Activated B cell treated with CpG ODN at 0.5 μM for 24 hours (primary cell): Measurements from ENCODE around the gene ANKRD55. TPM values are rescaled to one million over a fixed set of nuclear protein-coding genes. Genes with fewer than 3 reads are reported as not detected.

ENCODE experiments used
- ATAC-seq: fragments of 200-7000 bp; cut with Tn5 transposase; one replicate; pipeline ENCODE4 v1.10.0; 2021; ENCODE audit warnings: low read depth, mild to moderate bottlenecking, moderate library complexity
- CTCF ChIA-PET: fragments of 350-600 bp; sonication (Branson Sonifier 250); formaldehyde crosslinking; loops from one replicate; lab custom pipeline; 2021; ENCODE audit warnings: antibody characterized with exemption; lab: Charles Lee
- POLR2A ChIA-PET: fragments of 350-600 bp; sonication (Branson Sonifier 250); formaldehyde crosslinking; loops from one replicate; lab custom pipeline; 2021; ENCODE audit warnings: antibody characterized with exemption; lab: Charles Lee
- DNase-seq: peaks from one replicate; pipeline ENCODE4 v3.0.0; 2022
- H3K27ac Mint-ChIP-seq: one replicate; pipeline ENCODE4 v1.8.0; 2020; ENCODE audit warnings: mixed read lengths
- H3K27me3 Mint-ChIP-seq: one replicate; pipeline ENCODE4 v1.8.0; 2021; ENCODE audit warnings: mixed read lengths
- H3K36me3 Mint-ChIP-seq: one replicate; pipeline ENCODE4 v1.8.0; 2021; ENCODE audit warnings: low read depth, mixed read lengths
- H3K4me1 Mint-ChIP-seq: one replicate; pipeline ENCODE4 v1.8.0; 2021; ENCODE audit warnings: mixed read lengths
- H3K4me3 Mint-ChIP-seq: one replicate; pipeline ENCODE4 v1.8.0; 2020; ENCODE audit warnings: mild to moderate bottlenecking, mixed read lengths
- H3K9me3 Mint-ChIP-seq: one replicate; pipeline ENCODE4 v1.8.0; 2020; ENCODE audit warnings: mixed read lengths
- CTCF ChIP-seq: fragments of 200-600 bp; IDR thresholded peaks from one replicate; pipeline ENCODE4 v1.8.0; 2022; ENCODE audit warnings: antibody characterized with exemption, mild to moderate bottlenecking
- intact Hi-C: fragments of 100-400 bp; cut with micrococcal nuclease; formaldehyde crosslinking; loops from one replicate; pipeline ENCODE4 v1.15.1; 2024
- total RNA-seq: library from RNA; stranded (reverse); gene quantifications from 2 replicates; pipeline ENCODE4 v1.2.3, GENCODE V29; 2022

The ANKRD55 gene
- total RNA-seq, 1 donor from 2014 or later, result not detected

DNA sequence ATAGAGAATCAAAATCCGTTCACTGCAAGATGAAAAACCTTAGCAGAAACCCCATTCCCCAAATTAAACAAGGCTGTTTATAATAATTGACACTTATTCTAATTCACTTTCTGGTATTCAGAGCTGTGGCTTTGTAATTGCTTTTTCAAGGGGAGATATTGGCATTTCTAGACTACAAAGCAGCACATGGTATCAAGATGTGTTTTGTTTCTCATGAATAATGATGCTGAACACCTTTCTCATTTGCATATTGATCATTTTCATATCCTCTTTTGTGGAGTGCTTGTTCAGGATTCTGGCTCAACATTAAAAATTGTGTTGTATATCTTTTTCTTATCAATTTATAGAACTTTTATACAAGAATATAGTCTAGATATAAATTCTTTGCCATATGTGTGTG lies 22.4 kb upstream of the ANKRD55 start:
- H3K27ac Mint-ChIP-seq, result no peak overlapping the region
- ChIA-PET CTCF (no interaction called here), POLR2A (no interaction called here)
- ATAC-seq (no peak), DNase-seq (no peak)
- H3K9me3 Mint-ChIP-seq, result no peaks in the 10 kb centered on the region
- intact Hi-C loops, result no loop called here
- no peak overlapping the region for H3K4me3 Mint-ChIP-seq
- TF ChIP-seq CTCF, result no peak
- H3K27me3 Mint-ChIP-seq, result no peaks in the 10 kb centered on the region
- no peaks in the 10 kb centered on the region for H3K36me3 Mint-ChIP-seq
- H3K4me1 Mint-ChIP-seq, result no peaks in the 10 kb centered on the region

- CTCF ChIA-PET, result interaction anchor here (1.2 kb wide), 1 partner anchor 646 kb away, joined by 3 read pairs; no protein-coding TSS in a partner anchor
- H3K27ac Mint-ChIP-seq, result no peak overlapping the region
- H3K36me3 Mint-ChIP-seq, result no peaks in the 10 kb centered on the region
- no peak for DNase-seq
- H3K27me3 Mint-ChIP-seq, result no peaks in the 10 kb centered on the region
- no peak for TF ChIP-seq CTCF
- POLR2A ChIA-PET, result no interaction called here
- peaks cover under 1% of the 10 kb centered on the region for H3K9me3 Mint-ChIP-seq
- H3K4me1 Mint-ChIP-seq, result no peaks in the 10 kb centered on the region
- intact Hi-C loops, result no loop called here
- ATAC-seq, result no peak
- no peak overlapping the region for H3K4me3 Mint-ChIP-seq
These were observed 20.8 kb upstream of the ANKRD55 start for GRCh38 chr5:56253924-56254323.

DNA sequence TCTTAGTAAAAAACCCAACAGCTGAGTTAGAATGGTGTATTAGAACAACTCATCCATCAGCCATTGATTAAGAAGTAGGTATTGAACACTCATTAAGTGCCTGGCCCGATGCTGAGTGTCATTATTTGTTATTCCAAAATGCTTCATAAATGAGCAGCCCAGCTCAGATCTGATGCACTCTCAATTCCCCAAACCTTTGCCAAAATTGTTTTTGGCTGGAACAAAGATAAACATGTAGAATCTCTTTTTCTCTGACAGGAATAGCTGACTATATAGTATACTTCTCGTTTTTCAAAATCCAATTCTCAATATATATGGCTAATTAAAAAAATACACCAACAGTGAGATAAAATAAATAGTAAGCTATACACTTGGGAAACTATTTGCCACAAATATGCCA lies 20.0 kb upstream of the ANKRD55 start:
- POLR2A ChIA-PET, result no interaction called here

GRCh38 chr5:56251918-56252553 lies 18.9 kb upstream of the ANKRD55 start:
- H3K27me3 Mint-ChIP-seq, result peaks cover 5% of the 10 kb centered on the region
- H3K27ac Mint-ChIP-seq, result no peak overlapping the region
- H3K36me3 Mint-ChIP-seq, result no peaks in the 10 kb centered on the region
- H3K4me1 Mint-ChIP-seq, result no peaks in the 10 kb centered on the region
- TF ChIP-seq CTCF, result no peak
- no peak for DNase-seq
- intact Hi-C loops, result no loop called here
- CTCF ChIA-PET, result no interaction called here
- POLR2A ChIA-PET, result no interaction called here
- H3K4me3 Mint-ChIP-seq, result no peak overlapping the region
- H3K9me3 Mint-ChIP-seq, result peaks cover 2% of the 10 kb centered on the region
- ATAC-seq, result no peak

More for the DNA sequence above, 20.0 kb upstream of the ANKRD55 start:
- no peak overlapping the region for H3K27ac Mint-ChIP-seq
- no peaks in the 10 kb centered on the region for H3K27me3 Mint-ChIP-seq
- no peak for TF ChIP-seq CTCF
- H3K4me3 Mint-ChIP-seq, result no peak overlapping the region
- H3K36me3 Mint-ChIP-seq, result no peaks in the 10 kb centered on the region
- DNase-seq (no peak), ATAC-seq (no peak)
- CTCF ChIA-PET, result interaction anchor here (1.2 kb wide), 1 partner anchor 647 kb away, joined by 3 read pairs; no protein-coding TSS in a partner anchor
- intact Hi-C loops, result no loop called here
- H3K4me1 Mint-ChIP-seq, result no peaks in the 10 kb centered on the region
- peaks cover 2% of the 10 kb centered on the region for H3K9me3 Mint-ChIP-seq

GRCh38 chr5:56251440-56251839 lies 18.3 kb upstream of the ANKRD55 start:
- no peak for DNase-seq
- CTCF ChIA-PET, result no interaction called here
- Mint-ChIP-seq H3K9me3 (peaks cover 2% of the 10 kb centered on the region), H3K4me3 (no peak overlapping the region), H3K27ac (no peak overlapping the region), H3K27me3 (peaks cover 5% of the 10 kb centered on the region), H3K4me1 (no peaks in the 10 kb centered on the region), H3K36me3 (no peaks in the 10 kb centered on the region)
- intact Hi-C loops, result no loop called here
- POLR2A ChIA-PET, result no interaction called here
- TF ChIP-seq CTCF, result no peak
- ATAC-seq, result no peak
